Right cardiac atrium (tissue), 5 donors: ENCODE data around the gene NKAIN2. TPM values are rescaled to one million over a fixed set of nuclear protein-coding genes. Genes with fewer than 3 reads are reported as not detected.
"Not testable (repeated sequence)": the region's sequence is repeated elsewhere in the genome, so short reads cannot be mapped to it uniquely, and the experiment has no call there.

ENCODE experiments used
- ATAC-seq, 2 donors: fragments of 200-7000 bp; cut with Tn5 transposase; one replicate each; pipeline versions ENCODE4 v1.8.0 to v1.9.1; 2020; ENCODE audit warnings: moderate library complexity in 2 of 2, mild to moderate bottlenecking in 1 of 2
- DNase-seq, 3 donors: peaks; one replicate each; pipeline ENCODE4 v3.0.0-alpha.2; 2020
- H3K27ac ChIP-seq: one replicate; pipeline ENCODE4 v1.5.1; 2013; ENCODE audit warnings: mild to moderate bottlenecking, low read length, control low read depth, moderate library complexity
- H3K27me3 ChIP-seq: one replicate; pipeline ENCODE4 v1.6.1; 2013; ENCODE audit not compliant: control insufficient read depth, insufficient read depth
- H3K4me1 ChIP-seq: one replicate; pipeline ENCODE4 v1.6.1; 2013; ENCODE audit warnings: low read length; ENCODE audit not compliant: control insufficient read depth, insufficient read depth
- H3K4me3 ChIP-seq: one replicate; pipeline ENCODE4 v1.5.1; 2013; ENCODE audit warnings: low read length, control low read depth
- H3K9me3 ChIP-seq: one replicate; pipeline ENCODE4 v1.6.1; 2013; ENCODE audit warnings: low read length; ENCODE audit not compliant: control insufficient read depth
- WGBS: extraction: QIAGEN DNeasy Blood & Tissue Kit; methylation state at CpG from one replicate; pipeline ENCODE4 v1.1.7; 2013; 5-methylcytosine and 5-hydroxymethylcytosine counted together
- intact Hi-C, 4 donors: fragments of 100-400 bp; cut with DNase I; formaldehyde crosslinking; loops; one replicate each; pipeline versions ENCODE4 v1.11.0 to v1.14.0; 2022 to 2023
- polyA plus RNA-seq: library from polyadenylated mRNA; stranded (reverse); fragments of 200-250 nt; gene quantifications from one replicate; pipeline ENCODE4 v1.2.3, GENCODE V29; 2013
- total RNA-seq, 4 donors: library from RNA; stranded (reverse); fragmentation: NEBNext Ultra II Directional; extraction: Animal tissue kit (Norgen Biotek cat#: 25700); gene quantifications; one replicate each; pipeline ENCODE4 v1.2.1, GENCODE V29; 2021
- donor health status: healthy with polysubstance abuse.
- donor health status: DM: no; HTN: yes; CAD: no.
- donor health status: DM: no; HTN: no; CAD: no.
- donor health status: DM: no; HTN: yes; CAD: no; lungs with severe emphysema.
- donor health status: DM: yes; HTN: yes; CAD: no.

Gene NKAIN2
- total and polyA plus RNA-seq, 5 donors = 1.3 to 2.7 (median 1.5) TPM

- H3K4me1 ChIP-seq = no peaks in the 10 kb centered on the region
- H3K27me3 ChIP-seq = no peaks in the 10 kb centered on the region
- H3K9me3 ChIP-seq = no peaks in the 10 kb centered on the region
- H3K27ac ChIP-seq = no peak overlapping the region
- H3K4me3 ChIP-seq = no peak overlapping the region
- ATAC-seq (no peak), DNase-seq (no peak)
- intact Hi-C loops = no loop called here
- WGBS = 45% methylated on average over 4 of the region's 4 CpGs
These were observed 530.7 kb downstream of the NKAIN2 start for GRCh38 chr6:124334359-124334758.

- no peak for DNase-seq
- no peaks in the 10 kb centered on the region for H3K9me3 ChIP-seq
- no peak overlapping the region for H3K27ac ChIP-seq
- H3K4me1 ChIP-seq = no peaks in the 10 kb centered on the region
- 76% methylated on average over 5 of the region's 5 CpGs for WGBS
- no peak overlapping the region for H3K4me3 ChIP-seq
- no peak for ATAC-seq
- intact Hi-C loops = no loop called here
- H3K27me3 ChIP-seq = no peaks in the 10 kb centered on the region
These were observed 536.1 kb downstream of the NKAIN2 start for GRCh38 chr6:124339610-124340334.

GRCh38 chr6:124348339-124348738 is 544.7 kb downstream of the NKAIN2 start:
- intact Hi-C loops, ATAC-seq: not testable (repeated sequence)
- WGBS = 91% methylated on average over 6 of the region's 6 CpGs

GRCh38 chr6:124355146-124355545 is 551.5 kb downstream of the NKAIN2 start:
- Histone ChIP-seq H3K4me3 (no peak overlapping the region), H3K9me3 (no peaks in the 10 kb centered on the region), H3K27ac (no peak overlapping the region), H3K4me1 (no peaks in the 10 kb centered on the region), H3K27me3 (no peaks in the 10 kb centered on the region)
- no peak for DNase-seq
- ATAC-seq = no peak
- 75% methylated on average over 4 of the region's 4 CpGs for WGBS
- intact Hi-C loops = no loop called here

More at GRCh38 chr6:124348339-124348738, 544.7 kb downstream of the NKAIN2 start:
- not testable (repeated sequence) for H3K4me3 ChIP-seq, H3K4me1 ChIP-seq, H3K9me3 ChIP-seq, H3K27me3 ChIP-seq, H3K27ac ChIP-seq, DNase-seq

- 75% methylated on average over 5 of the region's 5 CpGs for WGBS
- no peak for DNase-seq
- Histone ChIP-seq H3K9me3 (no peaks in the 10 kb centered on the region), H3K4me1 (no peaks in the 10 kb centered on the region), H3K4me3 (no peak overlapping the region), H3K27ac (no peak overlapping the region), H3K27me3 (no peaks in the 10 kb centered on the region)
- intact Hi-C loops = no loop called here
- no peak for ATAC-seq
These were observed 552.7 kb downstream of the NKAIN2 start for GRCh38 chr6:124356276-124356810.

GRCh38 chr6:124356811-124357210 is 553.1 kb downstream of the NKAIN2 start:
- ATAC-seq (no peak), DNase-seq (no peak)
- H3K4me1 ChIP-seq = no peaks in the 10 kb centered on the region
- intact Hi-C loops = no loop called here
- no peak overlapping the region for H3K27ac ChIP-seq
- no peaks in the 10 kb centered on the region for H3K27me3 ChIP-seq
- no peak overlapping the region for H3K4me3 ChIP-seq
- H3K9me3 ChIP-seq = no peaks in the 10 kb centered on the region
- WGBS = 83% methylated on average over 1 of the region's 1 CpG

- Histone ChIP-seq H3K4me3 (no peak overlapping the region), H3K4me1 (no peaks in the 10 kb centered on the region), H3K9me3 (no peaks in the 10 kb centered on the region), H3K27ac (no peak overlapping the region), H3K27me3 (no peaks in the 10 kb centered on the region)
- DNase-seq (no peak), ATAC-seq (no peak)
- intact Hi-C loops = no loop called here
These were observed 564.5 kb downstream of the NKAIN2 start for GRCh38 chr6:124368131-124368530.

- H3K27me3 ChIP-seq = no peaks in the 10 kb centered on the region
- H3K9me3 ChIP-seq = no peaks in the 10 kb centered on the region
- WGBS = 46% methylated on average over 2 of the region's 2 CpGs
- no peaks in the 10 kb centered on the region for H3K4me1 ChIP-seq
- intact Hi-C loops = no loop called here
- H3K4me3 ChIP-seq = no peak overlapping the region
- H3K27ac ChIP-seq = no peak overlapping the region
- ATAC-seq (no peak), DNase-seq (no peak)
These were observed 568.4 kb downstream of the NKAIN2 start for GRCh38 chr6:124371974-124372475.

GRCh38 chr6:124373386-124373785 is 569.7 kb downstream of the NKAIN2 start:
- no peaks in the 10 kb centered on the region for H3K9me3 ChIP-seq
- H3K27ac ChIP-seq = no peak overlapping the region
- H3K27me3 ChIP-seq = no peaks in the 10 kb centered on the region
- DNase-seq (no peak), ATAC-seq (no peak)
- WGBS = 35% methylated on average over 1 of the region's 1 CpG
- H3K4me3 ChIP-seq = no peak overlapping the region
- intact Hi-C loops = no loop called here
- H3K4me1 ChIP-seq = no peaks in the 10 kb centered on the region

GRCh38 chr6:124389127-124389526 is 585.5 kb downstream of the NKAIN2 start:
- no peak for DNase-seq
- Histone ChIP-seq H3K4me1 (no peaks in the 10 kb centered on the region), H3K27ac (no peak overlapping the region), H3K27me3 (no peaks in the 10 kb centered on the region), H3K9me3 (no peaks in the 10 kb centered on the region), H3K4me3 (no peak overlapping the region)
- intact Hi-C loops = no loop called here
- no peak for ATAC-seq

GRCh38 chr6:124393536-124393935 is 589.9 kb downstream of the NKAIN2 start:
- H3K4me3 ChIP-seq = no peak overlapping the region
- no peak for DNase-seq
- intact Hi-C loops = no loop called here
- ATAC-seq = no peak
- WGBS = 90% methylated on average over 4 of the region's 4 CpGs
- no peaks in the 10 kb centered on the region for H3K9me3 ChIP-seq
- no peak overlapping the region for H3K27ac ChIP-seq
- no peaks in the 10 kb centered on the region for H3K27me3 ChIP-seq
- H3K4me1 ChIP-seq = no peaks in the 10 kb centered on the region
